GM12878 (cell line): ENCODE data around the gene TTC23L. TPM values are rescaled to one million over a fixed set of nuclear protein-coding genes. Genes with fewer than 3 reads are reported as not detected.

Experiments used
- ATAC-seq: fragments of 200-7000 bp; cut with Tn5 transposase; 3 replicates; pipeline ENCODE4 v1.9.1; 2020; ENCODE audit warnings: mild to moderate bottlenecking, moderate library complexity
- BruUV-seq: library from RNA; stranded (reverse); fragments of 400-500 nt; replicated peaks from 2 replicates; lab custom pipeline; 2021; lab: Mats Ljungman, UMichigan
- CTCF ChIA-PET: fragments of 300-600 bp; sonication (Branson Sonifier 250); formaldehyde crosslinking; extraction: SDS; loops from one replicate; lab custom pipeline; 2021; ENCODE audit warnings: inconsistent platforms; lab: Yijun Ruan, JAX
- POLR2A ChIA-PET: fragments of 350-600 bp; formaldehyde crosslinking; extraction: SDS; loops from one replicate; lab custom pipeline; 2021; ENCODE audit warnings: inconsistent platforms; lab: Charles Lee
- RAD21 ChIA-PET: fragments of 300-600 bp; sonication (Branson Sonifier 250); formaldehyde crosslinking; loops from one replicate; lab custom pipeline; 2023; ENCODE audit warnings: antibody characterized with exemption; ENCODE audit not compliant: unreplicated experiment; lab: Charles Lee
- SMC1A ChIA-PET: fragments of 300-600 bp; sonication (Branson Sonifier 250); formaldehyde crosslinking; loops from one replicate; lab custom pipeline; 2023; ENCODE audit not compliant: unreplicated experiment, uncharacterized antibody; lab: Charles Lee
- DNase-seq: peaks from one replicate; pipeline ENCODE4 v3.0.0-alpha.2; 2011; ENCODE audit warnings: low read depth, low spot score
- FAIRE-seq: peaks from 3 replicates; lab custom pipeline; 2011; peaks lifted over from hg19 to GRCh38; lab: Jason Lieb, UNC
- H2AFZ ChIP-seq: 2 replicates; pipeline ENCODE4 v1.6.0; 2011; ENCODE audit warnings: low read depth, low read length, control low read depth; ENCODE audit not compliant: control insufficient read depth
- H3K27ac ChIP-seq: 2 replicates; pipeline ENCODE4 v1.5.1; 2011; ENCODE audit warnings: control low read depth; ENCODE audit not compliant: control insufficient read depth, insufficient read depth
- H3K27me3 ChIP-seq, 2 experiments: replicated peaks in 1 of 2; 2 replicates each; pipeline versions ENCODE4 v1.6.0 to v1.6.1; 2011; ENCODE audit warnings: low read length in 1 of 2; ENCODE audit not compliant: control insufficient read depth in 2 of 2, insufficient read depth in 2 of 2
- H3K36me3 ChIP-seq, 2 experiments: 2 replicates each; pipeline ENCODE4 v1.5.1; 2011; ENCODE audit warnings: low read length in 1 of 2; ENCODE audit not compliant: control insufficient read depth in 2 of 2, insufficient read depth in 2 of 2
- H3K4me1 ChIP-seq: 2 replicates; pipeline ENCODE4 v1.6.1; 2011; ENCODE audit warnings: mild to moderate bottlenecking, low read length, moderate library complexity, mixed read lengths; ENCODE audit not compliant: control insufficient read depth, insufficient read depth
- H3K4me2 ChIP-seq: 2 replicates; pipeline ENCODE4 v1.6.0; 2011; ENCODE audit warnings: control low read depth; ENCODE audit not compliant: control insufficient read depth, insufficient read depth
- H3K4me3 ChIP-seq: fragments of 200-600 bp; sonication (generic); 2 replicates; pipeline ENCODE4 v1.5.1; 2016
- H3K79me2 ChIP-seq: 2 replicates; pipeline ENCODE4 v1.6.0; 2011; ENCODE audit warnings: low read length; ENCODE audit not compliant: control insufficient read depth, insufficient read depth
- H3K9ac ChIP-seq: 2 replicates; pipeline ENCODE4 v1.8.0; 2011; ENCODE audit warnings: low read length, control low read depth, mixed read lengths; ENCODE audit not compliant: control insufficient read depth, insufficient read depth
- H3K9me3 ChIP-seq: replicated peaks from 3 replicates; pipeline ENCODE4 v1.5.1; 2011; ENCODE audit warnings: mild to moderate bottlenecking, low read length; ENCODE audit not compliant: control insufficient read depth, insufficient read depth
- H4K20me1 ChIP-seq: 2 replicates; pipeline ENCODE4 v1.6.0; 2011; ENCODE audit not compliant: control insufficient read depth, insufficient read depth
- BRCA1 ChIP-seq: IDR thresholded peaks from 2 replicates; pipeline ENCODE4 v1.6.1; 2011; ENCODE audit warnings: low read depth, low read length, improper control_type of control experiment
- CEBPB ChIP-seq, 2 experiments: fragments of 150-350 bp in 1 of 2; IDR thresholded peaks; 2 replicates each; pipeline ENCODE4 v1.6.1; 2012 to 2014; ENCODE audit warnings: low read depth in 2 of 2, low read length in 2 of 2, borderline replicate concordance in 1 of 2, inconsistent platforms in 1 of 2
- HDAC2 ChIP-seq: fragments of 200-600 bp; sonication (generic); IDR thresholded peaks from 2 replicates; pipeline ENCODE4 v1.6.1; 2017
- NFXL1 ChIP-seq: fragments of 450-650 bp; IDR thresholded peaks from 2 replicates; pipeline ENCODE4 v1.6.1; 2017; ENCODE audit warnings: antibody characterized with exemption, mild to moderate bottlenecking, borderline replicate concordance
- NR2C2 ChIP-seq: IDR thresholded peaks from 2 replicates; pipeline ENCODE4 v1.6.1; 2011; ENCODE audit warnings: borderline replicate concordance, low read depth; ENCODE audit not compliant: control insufficient read depth, insufficient read length
- NR2F1 ChIP-seq: fragments of 450-650 bp; conservative IDR thresholded peaks from 2 replicates; pipeline ENCODE4 v1.6.1; 2017; ENCODE audit warnings: mild to moderate bottlenecking
- PRDM15 ChIP-seq: fragments of 450-650 bp; formaldehyde crosslinking; IDR thresholded peaks from 2 replicates; pipeline ENCODE4 v1.4.0; 2020; ENCODE audit warnings: mild to moderate bottlenecking, moderate library complexity
- SIX5 ChIP-seq: IDR thresholded peaks from 2 replicates; pipeline ENCODE4 v1.6.1; 2011; ENCODE audit warnings: mild to moderate bottlenecking, low read depth, low read length, moderate library complexity; ENCODE audit not compliant: severe bottlenecking
- ZBED1 ChIP-seq: IDR thresholded peaks from 2 replicates; pipeline ENCODE4 v1.6.1; 2016; ENCODE audit warnings: borderline replicate concordance
- ZNF207 ChIP-seq: fragments of 450-650 bp; IDR thresholded peaks from 2 replicates; pipeline ENCODE4 v1.6.1; 2014; ENCODE audit warnings: antibody characterized with exemption, mild to moderate bottlenecking, borderline replicate concordance
- ZNF217 ChIP-seq: fragments of 450-650 bp; IDR thresholded peaks from 2 replicates; pipeline ENCODE4 v1.6.1; 2017; ENCODE audit warnings: antibody characterized with exemption, mild to moderate bottlenecking
- WGBS: methylation state at CpG from one replicate; pipeline ENCODE4 v1.1.6; 2016; ENCODE audit warnings: low lambda C conversion rate; ENCODE audit not compliant: insufficient replicate concordance, insufficient coverage; ENCODE audit errors: missing lambda C conversion rate; 5-methylcytosine and 5-hydroxymethylcytosine counted together
- in situ Hi-C: fragments of 300-500 bp; cut with MboI; formaldehyde crosslinking; loops from 9 replicates; pipeline ENCODE4 v1.14.3; 2018; ENCODE audit warnings: mixed read lengths
- intact Hi-C: fragments of 100-400 bp; cut with micrococcal nuclease; formaldehyde crosslinking; loops from one replicate; pipeline ENCODE4 v1.14.2; 2022; ENCODE audit not compliant: unreplicated experiment
- polyA plus RNA-seq, 11 experiments: library from polyadenylated mRNA; depleted of rRNA in 4 of 11; unstranded in 6 of 11; stranded (reverse) in 5 of 11; fragments of >200 nt; fragmentation: Nextera tagmentation in 4 of 11; fragmentation: Illumina TruSeq in 1 of 11; extraction: Ambion mirVana in 4 of 11; extraction: Trizol in 1 of 11; gene quantifications; 1 replicate in 1 of 11; 2 replicates in 10 of 11; pipeline versions ENCODE4 v1.2.1 to v1.2.3, GENCODE V29; 2011 to 2016; ENCODE audit warnings: inconsistent platforms in 2 of 11, missing spikeins in 2 of 11, low read depth in 1 of 11
- total RNA-seq, 4 experiments: library from RNA; depleted of rRNA in 3 of 4; stranded (reverse); fragments of >200 nt in 3 of 4; fragmentation: Illumina TruSeq in 1 of 4; extraction: Trizol in 1 of 4; gene quantifications; 2 replicates each; pipeline versions ENCODE4 v1.2.1 to v1.2.3, GENCODE V29; 2013 to 2021
- TF ChIP-seq, protein P1 (sequence below): fragments of 450-650 bp; IDR thresholded peaks from 2 replicates; pipeline ENCODE4 v1.6.1; 2017; ENCODE audit warnings: mild to moderate bottlenecking, low read depth, inconsistent platforms; ENCODE audit not compliant: poor library complexity, severe bottlenecking

TTC23L gene
- total and polyA plus RNA-seq, 10 of the 15 experiments (the other 5 are each of a cell fraction or from before 2014, with no cell fraction given), result 0.09 to 0.34 TPM; not detected in 8

- ChIA-PET RAD21 (no interaction called here), SMC1A (no interaction called here)
- WGBS, result 67% methylated on average over 2 of the region's 2 CpGs
Measured at GRCh38 chr5:34848230-34848629, 9.3 kb downstream of the TTC23L start.

DNA sequence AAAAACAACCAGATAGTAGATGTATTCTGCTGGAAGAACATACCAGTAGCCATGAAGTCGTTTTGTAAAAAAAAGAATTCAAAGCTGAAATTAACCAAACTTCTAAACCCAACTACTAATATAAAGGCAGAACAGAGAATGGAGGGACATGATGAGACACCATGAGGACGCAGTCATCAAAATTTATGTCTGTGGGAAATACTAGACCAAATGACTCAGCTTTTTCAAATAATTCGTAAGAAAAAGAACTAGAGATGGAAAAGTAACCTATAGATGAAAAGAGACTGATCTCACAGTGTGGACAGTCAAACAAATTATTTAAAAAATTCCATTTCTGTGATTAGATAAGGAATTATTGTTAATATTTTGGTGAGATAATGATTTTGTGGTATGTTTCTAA is 10.3 kb downstream of the TTC23L start:
- no peak for ATAC-seq
- no peak for DNase-seq
- Histone ChIP-seq H3K36me3 (no peaks in the 10 kb centered on the region), H3K9ac (no peak overlapping the region), H3K4me2 (no peak overlapping the region), H4K20me1 (no peaks in the 10 kb centered on the region), H2AFZ (no peak overlapping the region), H3K27ac (no peak overlapping the region), H3K4me3 (no peak overlapping the region), H3K79me2 (no peaks in the 10 kb centered on the region), H3K9me3 (no peaks in the 10 kb centered on the region), H3K4me1 (peaks cover 5% of the 10 kb centered on the region), H3K27me3 (no peaks in the 10 kb centered on the region)
- SMC1A ChIA-PET, result interaction anchor here (1.1 kb wide), 1 partner anchor 8 kb away, joined by 3 read pairs; no protein-coding TSS in a partner anchor
- no TSS peak for BruUV-seq
- in situ Hi-C loops, result no loop called here
- POLR2A ChIA-PET, result no interaction called here
- no peak for FAIRE-seq
- WGBS, result 13% methylated on average over 3 of the region's 3 CpGs
- RAD21 ChIA-PET, result no interaction called here
- CTCF ChIA-PET, result interaction anchor here (1.1 to 1.4 kb wide), 2 partner anchors 31 to 108 kb away, joined by 3 read pairs; no protein-coding TSS in a partner anchor
- intact Hi-C loops, result no loop called here
- TF ChIP-seq NR2F1 (no peak), PRDM15 (CRISPR knock-in tag) (no peak), CEBPB (IDR thresholded peaks at IDR 0.05; ENCODE audit: borderline replicate concordance in 1 of 2, low read depth in 2 of 2, low read length in 2 of 2) (no peak), NFXL1 (no peak), ZBED1 (no peak), ZNF207 (no peak), NR2C2 (no peak), SIX5 (no peak), HDAC2 (no peak), ZNF217 (no peak)
- TF ChIP-seq, protein P1, sequence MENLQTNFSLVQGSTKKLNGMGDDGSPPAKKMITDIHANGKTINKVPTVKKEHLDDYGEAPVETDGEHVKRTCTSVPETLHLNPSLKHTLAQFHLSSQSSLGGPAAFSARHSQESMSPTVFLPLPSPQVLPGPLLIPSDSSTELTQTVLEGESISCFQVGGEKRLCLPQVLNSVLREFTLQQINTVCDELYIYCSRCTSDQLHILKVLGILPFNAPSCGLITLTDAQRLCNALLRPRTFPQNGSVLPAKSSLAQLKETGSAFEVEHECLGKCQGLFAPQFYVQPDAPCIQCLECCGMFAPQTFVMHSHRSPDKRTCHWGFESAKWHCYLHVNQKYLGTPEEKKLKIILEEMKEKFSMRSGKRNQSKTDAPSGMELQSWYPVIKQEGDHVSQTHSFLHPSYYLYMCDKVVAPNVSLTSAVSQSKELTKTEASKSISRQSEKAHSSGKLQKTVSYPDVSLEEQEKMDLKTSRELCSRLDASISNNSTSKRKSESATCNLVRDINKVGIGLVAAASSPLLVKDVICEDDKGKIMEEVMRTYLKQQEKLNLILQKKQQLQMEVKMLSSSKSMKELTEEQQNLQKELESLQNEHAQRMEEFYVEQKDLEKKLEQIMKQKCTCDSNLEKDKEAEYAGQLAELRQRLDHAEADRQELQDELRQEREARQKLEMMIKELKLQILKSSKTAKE, result no peak

More at GRCh38 chr5:34848230-34848629, 9.3 kb downstream of the TTC23L start:
- in situ Hi-C loops (no loop called here), intact Hi-C loops (no loop called here)
- no peaks in the 10 kb centered on the region for H3K9me3 ChIP-seq
- H3K9ac ChIP-seq, result no peak overlapping the region
- H3K27ac ChIP-seq, result no peak overlapping the region
- H3K4me1 ChIP-seq, result no peaks in the 10 kb centered on the region
- H3K79me2 ChIP-seq, result no peaks in the 10 kb centered on the region
- BruUV-seq, result no TSS peak
- no peaks in the 10 kb centered on the region for H3K36me3 ChIP-seq
- POLR2A ChIA-PET, result no interaction called here
- FAIRE-seq (no peak), ATAC-seq (no peak), DNase-seq (no peak)
- H3K4me3 ChIP-seq, result no peak overlapping the region
- CTCF ChIA-PET, result interaction anchor here (1.4 kb wide), 1 partner anchor 109 kb away, joined by 3 read pairs; no protein-coding TSS in a partner anchor
- H2AFZ ChIP-seq, result no peak overlapping the region
- H4K20me1 ChIP-seq, result no peaks in the 10 kb centered on the region
- TF ChIP-seq BRCA1 (no peak), CEBPB (IDR thresholded peaks at IDR 0.05; ENCODE audit: borderline replicate concordance in 1 of 2, low read depth in 2 of 2, low read length in 2 of 2) (no peak), SIX5 (no peak)
- H3K4me2 ChIP-seq, result no peak overlapping the region
- H3K27me3 ChIP-seq, result no peaks in the 10 kb centered on the region
